ENCODE measurements around the gene SLFN12L. TPM values are rescaled to one million over a fixed set of nuclear protein-coding genes. Genes with fewer than 3 reads are reported as not detected.
A peak's percentile ranks its signal among the peaks of the same experiment; 100 is the strongest.

The SLFN12L gene
- total and polyA plus RNA-seq, 8 donors, result 2.1 to 30.4 (median 16.3) TPM

DNA sequence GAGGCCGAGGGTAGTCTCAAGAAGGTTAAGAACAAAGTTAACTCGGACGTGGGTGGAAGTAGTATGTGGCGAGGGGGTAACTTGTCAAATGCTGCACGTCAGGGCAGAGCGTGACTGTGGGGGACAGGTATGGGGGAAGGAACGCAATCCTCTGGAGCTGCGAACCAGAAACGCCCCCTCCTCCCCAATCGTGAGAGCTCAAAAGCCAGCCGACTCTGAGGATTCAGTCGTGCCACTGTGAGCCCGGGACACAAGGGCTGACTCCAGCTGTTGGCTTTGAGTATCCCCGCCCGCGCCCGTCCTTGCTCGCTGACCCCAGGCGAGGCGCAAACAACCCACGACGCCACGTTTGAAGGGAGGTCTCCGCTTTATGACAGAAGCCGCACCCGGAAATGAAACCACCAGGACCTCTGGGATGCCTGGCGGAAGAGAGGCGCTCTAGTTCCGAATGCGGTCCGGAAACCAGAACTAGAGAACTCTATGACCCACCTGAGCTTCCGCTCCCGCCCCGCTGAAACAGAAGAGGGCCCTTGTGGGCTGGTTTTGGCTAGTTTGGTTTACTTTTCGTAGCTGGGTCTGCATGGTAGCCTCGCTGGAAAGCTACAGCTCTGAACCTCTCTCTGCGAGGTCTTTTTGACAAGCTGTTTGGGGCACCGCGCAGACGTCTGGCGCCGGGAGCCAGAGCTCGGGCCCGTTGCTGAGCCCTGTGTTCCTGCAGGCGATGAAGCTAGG lies 40.9 kb upstream of the SLFN12L start, which contains the start of gene PEX12:
Gene PEX12, minus strand, starts transcription at position 375 of the 732 bp plus-strand sequence. CDS start 550 bp downstream, outside the sequence.
- peak within 1 kb of the TSS; percentile 65 to 74 for H3K4me3 ChIP-seq
- H3K27me3 ChIP-seq, result no peaks in the 10 kb centered on the region
- peaks cover 7 to 25% of the 10 kb centered on the region in 2 donors for H3K4me1 ChIP-seq
- DNase-seq (peak; percentile 87 to 95 (median 92)), ATAC-seq (peak; percentile 98)
- intact Hi-C loops (cut with DNase I), result no loop called here
- no peaks in the 10 kb centered on the region for H3K9me3 ChIP-seq
- H3K27ac ChIP-seq, result peak within 1 kb of the TSS; percentile 89 to 92
- H3K36me3 ChIP-seq, result peaks cover 3 to 28% of the 10 kb centered on the region in 2 donors
- TF ChIP-seq, protein P1, sequence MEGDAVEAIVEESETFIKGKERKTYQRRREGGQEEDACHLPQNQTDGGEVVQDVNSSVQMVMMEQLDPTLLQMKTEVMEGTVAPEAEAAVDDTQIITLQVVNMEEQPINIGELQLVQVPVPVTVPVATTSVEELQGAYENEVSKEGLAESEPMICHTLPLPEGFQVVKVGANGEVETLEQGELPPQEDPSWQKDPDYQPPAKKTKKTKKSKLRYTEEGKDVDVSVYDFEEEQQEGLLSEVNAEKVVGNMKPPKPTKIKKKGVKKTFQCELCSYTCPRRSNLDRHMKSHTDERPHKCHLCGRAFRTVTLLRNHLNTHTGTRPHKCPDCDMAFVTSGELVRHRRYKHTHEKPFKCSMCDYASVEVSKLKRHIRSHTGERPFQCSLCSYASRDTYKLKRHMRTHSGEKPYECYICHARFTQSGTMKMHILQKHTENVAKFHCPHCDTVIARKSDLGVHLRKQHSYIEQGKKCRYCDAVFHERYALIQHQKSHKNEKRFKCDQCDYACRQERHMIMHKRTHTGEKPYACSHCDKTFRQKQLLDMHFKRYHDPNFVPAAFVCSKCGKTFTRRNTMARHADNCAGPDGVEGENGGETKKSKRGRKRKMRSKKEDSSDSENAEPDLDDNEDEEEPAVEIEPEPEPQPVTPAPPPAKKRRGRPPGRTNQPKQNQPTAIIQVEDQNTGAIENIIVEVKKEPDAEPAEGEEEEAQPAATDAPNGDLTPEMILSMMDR (IDR thresholded peaks at IDR 0.05), result no peak

DNA sequence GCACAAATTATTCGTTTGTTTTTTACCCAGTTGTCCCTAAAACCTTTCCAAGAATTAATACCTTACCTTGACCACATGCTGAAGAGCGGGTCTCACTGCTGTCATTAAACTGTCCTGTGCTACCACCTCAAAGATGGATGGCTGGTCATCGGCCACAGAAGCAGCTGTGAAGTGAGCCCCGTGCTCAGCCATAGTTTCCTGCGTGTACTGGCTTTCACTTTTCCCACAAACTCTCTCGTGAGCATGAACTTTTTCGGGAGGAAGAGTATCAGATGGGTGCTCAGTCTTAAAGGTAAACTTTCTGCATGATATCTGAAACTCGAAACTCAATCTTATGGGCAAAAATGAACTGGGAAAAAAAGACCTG lies 40.3 kb upstream of the SLFN12L start:
- Histone ChIP-seq H3K4me1 (peaks cover 7 to 25% of the 10 kb centered on the region in 2 donors), H3K9me3 (no peaks in the 10 kb centered on the region), H3K27me3 (no peaks in the 10 kb centered on the region), H3K4me3 (peak overlapping the region; percentile 65 to 74), H3K36me3 (peaks cover 3 to 31% of the 10 kb centered on the region in 2 donors), H3K27ac (peak overlapping the region; percentile 89 to 92)
- ATAC-seq (peak; percentile 46), DNase-seq (no peak)
- TF ChIP-seq, protein P1 (IDR thresholded peaks at IDR 0.05), result no peak
- intact Hi-C loops (cut with DNase I), result no loop called here

DNA sequence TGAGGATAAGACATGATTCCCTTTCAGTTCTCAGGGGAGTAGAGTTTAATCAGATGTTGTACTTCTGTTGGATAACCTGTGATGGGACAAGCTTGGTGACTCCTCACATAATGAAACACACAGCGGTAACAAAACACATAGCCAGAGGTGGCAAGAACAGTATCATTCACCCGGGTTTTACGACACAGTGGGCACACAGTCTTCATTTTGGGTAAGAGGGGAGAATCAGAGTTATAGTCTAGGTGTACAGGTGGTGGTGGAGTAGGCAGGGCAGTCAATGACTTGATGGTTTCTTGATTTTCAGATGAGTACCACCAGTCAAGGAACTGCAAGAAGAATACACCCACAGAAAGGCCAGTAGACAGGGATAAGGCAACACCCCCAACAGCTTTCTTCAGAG lies 38.3 kb upstream of the SLFN12L start:
- H3K27me3 ChIP-seq, result no peaks in the 10 kb centered on the region
- TF ChIP-seq, protein P1 (IDR thresholded peaks at IDR 0.05), result no peak
- ATAC-seq, result no peak
- no peak overlapping the region for H3K4me3 ChIP-seq
- DNase-seq, result no peak
- intact Hi-C loops (cut with DNase I), result no loop called here
- H3K27ac ChIP-seq, result no peak overlapping the region
- H3K36me3 ChIP-seq, result peaks cover 3 to 31% of the 10 kb centered on the region in 2 donors
- H3K4me1 ChIP-seq, result peaks cover 7 to 30% of the 10 kb centered on the region in 2 donors
- H3K9me3 ChIP-seq, result no peaks in the 10 kb centered on the region

DNA sequence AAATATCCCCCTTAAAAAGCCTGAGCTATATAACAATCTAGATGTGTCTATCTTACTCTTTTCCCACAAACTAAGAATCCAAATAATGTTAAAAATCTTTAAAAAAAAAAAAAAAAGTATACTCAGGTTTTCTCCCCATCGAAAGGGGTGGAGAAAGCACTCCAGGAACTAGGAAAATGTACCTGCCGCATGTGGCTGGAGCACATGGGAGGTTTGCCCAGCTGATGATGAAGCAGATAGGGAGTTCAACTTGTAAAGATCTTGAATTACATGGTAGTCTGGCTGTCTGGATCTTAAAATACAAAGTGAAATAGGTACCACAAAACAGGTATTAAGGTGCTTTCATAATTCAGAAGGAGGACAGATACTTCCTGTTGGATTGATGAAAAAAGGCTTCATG lies 31.9 kb upstream of the SLFN12L start:
- intact Hi-C loops (cut with DNase I), result no loop called here

DNA sequence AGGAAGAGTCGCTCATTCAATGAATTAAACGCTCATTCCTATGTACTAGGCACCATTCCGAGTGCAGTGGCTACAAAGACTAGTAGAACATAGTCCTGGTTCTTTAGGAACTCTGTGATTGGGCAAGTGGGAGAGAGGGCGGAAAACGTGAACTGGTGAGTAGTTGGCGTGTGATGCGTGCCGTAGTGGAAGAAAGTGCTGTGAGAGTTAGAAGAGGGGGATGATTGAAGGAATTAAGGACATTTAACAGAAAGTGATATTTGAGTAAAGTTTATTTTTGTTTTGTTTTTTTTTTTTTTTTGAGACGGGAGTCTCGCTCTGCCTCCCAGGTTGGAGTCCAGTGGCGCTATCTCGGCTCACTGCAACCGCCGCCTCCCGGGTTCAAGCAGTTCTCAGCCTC lies 31.1 kb upstream of the SLFN12L start:
- H3K9me3 ChIP-seq, result no peaks in the 10 kb centered on the region
- H3K4me3 ChIP-seq, result peak overlapping the region; percentile 76 to 78
- DNase-seq (no peak), ATAC-seq (peak; percentile 59)
- TF ChIP-seq, protein P1 (IDR thresholded peaks at IDR 0.05), result no peak
- no peaks in the 10 kb centered on the region for H3K27me3 ChIP-seq
- peaks cover 0 to 4% of the 10 kb centered on the region in 2 donors for H3K36me3 ChIP-seq
- H3K4me1 ChIP-seq, result peaks cover 8 to 29% of the 10 kb centered on the region in 2 donors
- intact Hi-C loops (cut with DNase I), result no loop called here
- H3K27ac ChIP-seq, result peak overlapping the region; percentile 82 to 85

More for the DNA sequence above, 31.9 kb upstream of the SLFN12L start:
- H3K27me3 ChIP-seq, result no peaks in the 10 kb centered on the region
- H3K4me1 ChIP-seq, result peaks cover 8 to 29% of the 10 kb centered on the region in 2 donors
- DNase-seq (no peak), ATAC-seq (no peak)
- TF ChIP-seq, protein P1 (IDR thresholded peaks at IDR 0.05), result no peak
- H3K36me3 ChIP-seq, result peaks cover 0 to 13% of the 10 kb centered on the region in 2 donors
- H3K27ac ChIP-seq, result no peak overlapping the region
- H3K4me3 ChIP-seq, result no peak overlapping the region
- H3K9me3 ChIP-seq, result no peaks in the 10 kb centered on the region
